NCI-H146 (cell line): ENCODE data around the gene SLC36A4.
A peak's percentile ranks its signal among the peaks of the same experiment; 100 is the strongest.
"Not testable (repeated sequence)": the region's sequence is repeated elsewhere in the genome, so short reads cannot be mapped to it uniquely, and the experiment has no call there.

ENCODE experiments used
- DNase-seq: peaks from one replicate; lab custom pipeline; 2025; lab: John Stamatoyannopoulos, UW

The SLC36A4 gene

GRCh38 chr11:93197380-93198214 lies at the start of gene SLC36A4:
SLC36A4 (minus strand) TSS chr11:93197991; CDS start chr11:93197832, 159 bp downstream.
- DNase-seq: peak; percentile 93

- DNase-seq: not testable (repeated sequence)
These were observed 49.0 kb upstream of the SLC36A4 start for GRCh38 chr11:93246790-93247189.

GRCh38 chr11:93244018-93244417 lies 46.2 kb upstream of the SLC36A4 start:
- DNase-seq: no peak

- DNase-seq: no peak
These were observed 42.2 kb upstream of the SLC36A4 start for GRCh38 chr11:93239966-93240365.

GRCh38 chr11:93238956-93239355 lies 41.2 kb upstream of the SLC36A4 start:
- DNase-seq: no peak

GRCh38 chr11:93236741-93237675 lies 39.2 kb upstream of the SLC36A4 start:
- peak; percentile 17 for DNase-seq

GRCh38 chr11:93234602-93235207 lies 36.9 kb upstream of the SLC36A4 start:
- peak; percentile 71 for DNase-seq

- no peak for DNase-seq
These were observed 32.1 kb upstream of the SLC36A4 start for GRCh38 chr11:93229876-93230275.

GRCh38 chr11:93225662-93226061 lies 27.9 kb upstream of the SLC36A4 start:
- peak; percentile 44 for DNase-seq

- DNase-seq: peak; percentile 92
These were observed 23.7 kb upstream of the SLC36A4 start for GRCh38 chr11:93221539-93221938.

- no peak for DNase-seq
These were observed 22.3 kb upstream of the SLC36A4 start for GRCh38 chr11:93220078-93220477.

GRCh38 chr11:93219440-93219839 lies 21.6 kb upstream of the SLC36A4 start:
- peak; percentile 22 for DNase-seq

GRCh38 chr11:93216511-93217101 lies 18.8 kb upstream of the SLC36A4 start:
- DNase-seq: peak; percentile 95

GRCh38 chr11:93213622-93214021 lies 15.8 kb upstream of the SLC36A4 start:
- DNase-seq: no peak

GRCh38 chr11:93212094-93212493 lies 14.3 kb upstream of the SLC36A4 start:
- no peak for DNase-seq

GRCh38 chr11:93209466-93209865 lies 11.7 kb upstream of the SLC36A4 start:
- DNase-seq: no peak

- DNase-seq: no peak
These were observed 11.0 kb upstream of the SLC36A4 start for GRCh38 chr11:93208663-93209270.

GRCh38 chr11:93199616-93200015 lies 1.8 kb upstream of the SLC36A4 start:
- DNase-seq: no peak

GRCh38 chr11:93198215-93198845 lies 539 bp upstream of the SLC36A4 start:
- DNase-seq: peak; percentile 10

GRCh38 chr11:93196816-93197379 lies 893 bp downstream of the SLC36A4 start:
- no peak for DNase-seq
